GM12878 (cell line): ENCODE results near the gene TMEM44. TPM values are rescaled to one million over a fixed set of nuclear protein-coding genes. Genes with fewer than 3 reads are reported as not detected.

Experiments
- ATAC-seq: fragments of 200-7000 bp; cut with Tn5 transposase; 3 replicates; pipeline ENCODE4 v1.9.1; 2020; ENCODE audit warnings: mild to moderate bottlenecking, moderate library complexity
- BruUV-seq: library from RNA; stranded (reverse); fragments of 400-500 nt; replicated peaks from 2 replicates; lab custom pipeline; 2021; lab: Mats Ljungman, UMichigan
- CTCF ChIA-PET: fragments of 300-600 bp; sonication (Branson Sonifier 250); formaldehyde crosslinking; extraction: SDS; loops from one replicate; lab custom pipeline; 2021; ENCODE audit warnings: inconsistent platforms; lab: Yijun Ruan, JAX
- POLR2A ChIA-PET: fragments of 350-600 bp; formaldehyde crosslinking; extraction: SDS; loops from one replicate; lab custom pipeline; 2021; ENCODE audit warnings: inconsistent platforms; lab: Charles Lee
- RAD21 ChIA-PET: fragments of 300-600 bp; sonication (Branson Sonifier 250); formaldehyde crosslinking; loops from one replicate; lab custom pipeline; 2023; ENCODE audit warnings: antibody characterized with exemption; ENCODE audit not compliant: unreplicated experiment; lab: Charles Lee
- SMC1A ChIA-PET: fragments of 300-600 bp; sonication (Branson Sonifier 250); formaldehyde crosslinking; loops from one replicate; lab custom pipeline; 2023; ENCODE audit not compliant: unreplicated experiment, uncharacterized antibody; lab: Charles Lee
- DNase-seq: peaks from one replicate; pipeline ENCODE4 v3.0.0-alpha.2; 2011; ENCODE audit warnings: low read depth, low spot score
- FAIRE-seq: peaks from 3 replicates; lab custom pipeline; 2011; peaks lifted over from hg19 to GRCh38; lab: Jason Lieb, UNC
- H2AFZ ChIP-seq: 2 replicates; pipeline ENCODE4 v1.6.0; 2011; ENCODE audit warnings: low read depth, low read length, control low read depth; ENCODE audit not compliant: control insufficient read depth
- H3K27ac ChIP-seq: 2 replicates; pipeline ENCODE4 v1.5.1; 2011; ENCODE audit warnings: control low read depth; ENCODE audit not compliant: control insufficient read depth, insufficient read depth
- H3K27me3 ChIP-seq, 2 experiments: replicated peaks in 1 of 2; 2 replicates each; pipeline versions ENCODE4 v1.6.0 to v1.6.1; 2011; ENCODE audit warnings: low read length in 1 of 2; ENCODE audit not compliant: control insufficient read depth in 2 of 2, insufficient read depth in 2 of 2
- H3K36me3 ChIP-seq, 2 experiments: 2 replicates each; pipeline ENCODE4 v1.5.1; 2011; ENCODE audit warnings: low read length in 1 of 2; ENCODE audit not compliant: control insufficient read depth in 2 of 2, insufficient read depth in 2 of 2
- H3K4me1 ChIP-seq: 2 replicates; pipeline ENCODE4 v1.6.1; 2011; ENCODE audit warnings: mild to moderate bottlenecking, low read length, moderate library complexity, mixed read lengths; ENCODE audit not compliant: control insufficient read depth, insufficient read depth
- H3K4me2 ChIP-seq: 2 replicates; pipeline ENCODE4 v1.6.0; 2011; ENCODE audit warnings: control low read depth; ENCODE audit not compliant: control insufficient read depth, insufficient read depth
- H3K4me3 ChIP-seq: fragments of 200-600 bp; sonication (generic); 2 replicates; pipeline ENCODE4 v1.5.1; 2016
- H3K79me2 ChIP-seq: 2 replicates; pipeline ENCODE4 v1.6.0; 2011; ENCODE audit warnings: low read length; ENCODE audit not compliant: control insufficient read depth, insufficient read depth
- H3K9ac ChIP-seq: 2 replicates; pipeline ENCODE4 v1.8.0; 2011; ENCODE audit warnings: low read length, control low read depth, mixed read lengths; ENCODE audit not compliant: control insufficient read depth, insufficient read depth
- H3K9me3 ChIP-seq: replicated peaks from 3 replicates; pipeline ENCODE4 v1.5.1; 2011; ENCODE audit warnings: mild to moderate bottlenecking, low read length; ENCODE audit not compliant: control insufficient read depth, insufficient read depth
- H4K20me1 ChIP-seq: 2 replicates; pipeline ENCODE4 v1.6.0; 2011; ENCODE audit not compliant: control insufficient read depth, insufficient read depth
- BACH1 ChIP-seq: fragments of 450-650 bp; IDR thresholded peaks from 2 replicates; pipeline ENCODE4 v1.6.1; 2017; ENCODE audit warnings: mild to moderate bottlenecking, borderline replicate concordance
- BCLAF1 ChIP-seq: fragments of 450-650 bp; IDR thresholded peaks from 2 replicates; pipeline ENCODE4 v1.6.1; 2017; ENCODE audit warnings: antibody characterized with exemption, mild to moderate bottlenecking, moderate library complexity
- CREB1 ChIP-seq: IDR thresholded peaks from 2 replicates; pipeline ENCODE4 v1.6.1; 2012; ENCODE audit warnings: low read depth, mild to moderate bottlenecking, inconsistent platforms
- IRF3 ChIP-seq: fragments of 450-650 bp; IDR thresholded peaks from 2 replicates; pipeline ENCODE4 v1.6.1; 2014; ENCODE audit warnings: mild to moderate bottlenecking
- IRF5 ChIP-seq: fragments of 450-650 bp; IDR thresholded peaks from 2 replicates; pipeline ENCODE4 v1.6.1; 2017; ENCODE audit warnings: borderline replicate concordance
- POLR2AphosphoS2 ChIP-seq: IDR thresholded peaks from 2 replicates; pipeline ENCODE4 v1.6.1; 2011; ENCODE audit warnings: low read depth, mild to moderate bottlenecking, low read length, improper control_type of control experiment, moderate library complexity
- ZBTB40 ChIP-seq: fragments of 450-650 bp; IDR thresholded peaks from 2 replicates; pipeline ENCODE4 v1.6.1; 2016; ENCODE audit warnings: mild to moderate bottlenecking, moderate library complexity, borderline replicate concordance
- WGBS: methylation state at CpG from one replicate; pipeline ENCODE4 v1.1.6; 2016; ENCODE audit warnings: low lambda C conversion rate; ENCODE audit not compliant: insufficient replicate concordance, insufficient coverage; ENCODE audit errors: missing lambda C conversion rate; 5-methylcytosine and 5-hydroxymethylcytosine counted together
- in situ Hi-C: fragments of 300-500 bp; cut with MboI; formaldehyde crosslinking; loops from 9 replicates; pipeline ENCODE4 v1.14.3; 2018; ENCODE audit warnings: mixed read lengths
- intact Hi-C: fragments of 100-400 bp; cut with micrococcal nuclease; formaldehyde crosslinking; loops from one replicate; pipeline ENCODE4 v1.14.2; 2022; ENCODE audit not compliant: unreplicated experiment
- polyA plus RNA-seq, 11 experiments: library from polyadenylated mRNA; depleted of rRNA in 4 of 11; unstranded in 6 of 11; stranded (reverse) in 5 of 11; fragments of >200 nt; fragmentation: Nextera tagmentation in 4 of 11; fragmentation: Illumina TruSeq in 1 of 11; extraction: Ambion mirVana in 4 of 11; extraction: Trizol in 1 of 11; gene quantifications; 1 replicate in 1 of 11; 2 replicates in 10 of 11; pipeline versions ENCODE4 v1.2.1 to v1.2.3, GENCODE V29; 2011 to 2016; ENCODE audit warnings: inconsistent platforms in 2 of 11, missing spikeins in 2 of 11, low read depth in 1 of 11
- total RNA-seq, 4 experiments: library from RNA; depleted of rRNA in 3 of 4; stranded (reverse); fragments of >200 nt in 3 of 4; fragmentation: Illumina TruSeq in 1 of 4; extraction: Trizol in 1 of 4; gene quantifications; 2 replicates each; pipeline versions ENCODE4 v1.2.1 to v1.2.3, GENCODE V29; 2013 to 2021

TMEM44 gene
- total and polyA plus RNA-seq, 10 of the 15 experiments (the other 5 are each of a cell fraction or from before 2014, with no cell fraction given): 0.57 to 8.3 (median 3.6) TPM

- no peak for ATAC-seq
- Histone ChIP-seq H3K9ac (no peak overlapping the region), H3K36me3 (no peaks in the 10 kb centered on the region), H4K20me1 (no peaks in the 10 kb centered on the region), H3K4me3 (no peak overlapping the region), H3K27ac (no peak overlapping the region), H3K9me3 (no peaks in the 10 kb centered on the region), H2AFZ (no peak overlapping the region), H3K27me3 (no peaks in the 10 kb centered on the region; a peak in 1 of 4 replicates), H3K4me1 (no peaks in the 10 kb centered on the region), H3K4me2 (no peak overlapping the region), H3K79me2 (no peaks in the 10 kb centered on the region)
- FAIRE-seq: no peak
- no peak for DNase-seq
- intact Hi-C loops (no loop called here), in situ Hi-C loops (no loop called here)
- ChIA-PET POLR2A (interaction anchor here (0.5 to 0.6 kb wide), 2 partner anchors 16 to 438 kb away, joined by 3 read pairs; no protein-coding TSS in a partner anchor), SMC1A (no interaction called here), CTCF (no interaction called here), RAD21 (no interaction called here)
- WGBS: 88% methylated on average over 3 of the region's 3 CpGs
- BruUV-seq: no TSS peak
- TF ChIP-seq IRF3 (no peak), POLR2AphosphoS2 (no peak), IRF5 (no peak)
Measured at GRCh38 chr3:194610689-194611088, 22.5 kb downstream of the TMEM44 start.

GRCh38 chr3:194609601-194610000 lies 23.6 kb downstream of the TMEM44 start:
- ATAC-seq: no peak
- Histone ChIP-seq H3K4me1 (no peaks in the 10 kb centered on the region), H2AFZ (no peak overlapping the region), H4K20me1 (no peaks in the 10 kb centered on the region), H3K4me2 (no peak overlapping the region), H3K4me3 (no peak overlapping the region), H3K27ac (no peak overlapping the region), H3K27me3 (no peaks in the 10 kb centered on the region; a peak in 1 of 4 replicates), H3K9ac (no peak overlapping the region), H3K9me3 (no peaks in the 10 kb centered on the region), H3K79me2 (no peaks in the 10 kb centered on the region), H3K36me3 (no peaks in the 10 kb centered on the region)
- no peak for DNase-seq
- ChIA-PET POLR2A (no interaction called here), CTCF (no interaction called here), SMC1A (interaction anchor here (0.6 kb wide), 1 partner anchor 659 kb away, joined by 3 read pairs; no protein-coding TSS in a partner anchor), RAD21 (interaction anchor here (0.8 kb wide), 1 partner anchor 139 kb away, joined by 3 read pairs; no protein-coding TSS in a partner anchor)
- 84% methylated on average over 13 of the region's 13 CpGs for WGBS
- in situ Hi-C loops (no loop called here), intact Hi-C loops (no loop called here)
- BruUV-seq: no TSS peak
- no peak for FAIRE-seq
- TF ChIP-seq BCLAF1: no peak
- no peak for TF ChIP-seq CREB1
- TF ChIP-seq BACH1: no peak
- no peak for TF ChIP-seq ZBTB40
